HepG2 (cell line): Measurements from ENCODE around the gene MRPL54. TPM values are rescaled to one million over a fixed set of nuclear protein-coding genes. Genes with fewer than 3 reads are reported as not detected.

Source experiments
- ATAC-seq: fragments of 200-7000 bp; cut with Tn5 transposase; 3 replicates; pipeline ENCODE4 v1.9.1; 2020; ENCODE audit warnings: mild to moderate bottlenecking, moderate library complexity
- BruUV-seq: library from RNA; stranded (reverse); fragments of 400-500 nt; replicated peaks from 2 replicates; lab custom pipeline; 2021; lab: Mats Ljungman, UMichigan
- CTCF ChIA-PET: fragments of 300-600 bp; formaldehyde crosslinking; extraction: SDS; loops from one replicate; lab custom pipeline; 2021; ENCODE audit warnings: low total read pairs, inconsistent platforms, low intra/inter-chr PET ratio; lab: Yijun Ruan, JAX
- POLR2A ChIA-PET: fragments of 350-600 bp; sonication (Branson Sonifier 250); formaldehyde crosslinking; loops from one replicate; lab custom pipeline; 2020; ENCODE audit warnings: antibody characterized with exemption, inconsistent platforms; lab: Yijun Ruan, JAX
- DNase-seq: peaks from one replicate; pipeline ENCODE4 v3.0.0-alpha.2; 2015; ENCODE audit warnings: low spot score
- FAIRE-seq: peaks from 3 replicates; lab custom pipeline; 2011; peaks lifted over from hg19 to GRCh38; lab: Jason Lieb, UNC
- H2AFZ ChIP-seq: one replicate; pipeline ENCODE4 v1.6.1; 2011; ENCODE audit warnings: low read length, inconsistent platforms
- H3K27ac ChIP-seq: fragments of 300-600 bp; 3 replicates; pipeline ENCODE4 v1.8.0; 2011; ENCODE audit warnings: mixed run types, mild to moderate bottlenecking, mixed read lengths, low read length, inconsistent platforms; ENCODE audit not compliant: insufficient read depth; ENCODE audit errors: extremely low read length
- H3K27me3 ChIP-seq, 2 experiments: fragments of 200-600 bp in 1 of 2; 2 replicates in 1 of 2; 3 replicates in 1 of 2; pipeline versions ENCODE4 v1.6.0 to v1.8.0; 2011; ENCODE audit warnings: low read length in 2 of 2, mild to moderate bottlenecking in 2 of 2, moderate library complexity in 2 of 2, inconsistent platforms in 1 of 2; ENCODE audit not compliant: insufficient read depth in 2 of 2, control insufficient read depth in 1 of 2
- H3K36me3 ChIP-seq, 2 experiments: fragments of 200-600 bp in 1 of 2; replicated peaks in 1 of 2; 2 replicates in 1 of 2; 3 replicates in 1 of 2; pipeline versions ENCODE4 v1.5.1 to v1.8.0; 2011; ENCODE audit warnings: low read length in 2 of 2, inconsistent platforms in 1 of 2; ENCODE audit not compliant: insufficient read depth in 2 of 2, control insufficient read depth in 1 of 2
- H3K4me1 ChIP-seq: 2 replicates; pipeline ENCODE4 v1.5.1; 2012; ENCODE audit warnings: low read length, inconsistent platforms; ENCODE audit not compliant: insufficient read depth
- H3K4me2 ChIP-seq: 2 replicates; pipeline ENCODE4 v1.6.0; 2011; ENCODE audit warnings: low read depth, low read length, inconsistent platforms
- H3K4me3 ChIP-seq, 3 experiments: fragments of 200-600 bp in 1 of 3; sonication (generic), shearing (Covaris generic) in 1 of 3; replicated peaks in 1 of 3; 2 replicates each; pipeline ENCODE4 v1.5.1; 2011 to 2016; ENCODE audit warnings: low read length in 3 of 3, inconsistent platforms in 2 of 3, low read depth in 2 of 3, mild to moderate bottlenecking in 2 of 3, control low read depth in 1 of 3, mixed read lengths in 1 of 3; ENCODE audit not compliant: insufficient read depth in 1 of 3
- H3K79me2 ChIP-seq: one replicate; pipeline ENCODE4 v1.6.1; 2011; ENCODE audit warnings: low read length, inconsistent platforms; ENCODE audit not compliant: insufficient read depth
- H3K9ac ChIP-seq: 2 replicates; pipeline ENCODE4 v1.6.0; 2011; ENCODE audit warnings: mild to moderate bottlenecking, low read depth, low read length, inconsistent platforms; ENCODE audit not compliant: insufficient read depth
- H3K9me3 ChIP-seq: 2 replicates; pipeline ENCODE4 v1.5.1; 2012; ENCODE audit warnings: mild to moderate bottlenecking, low read length
- H4K20me1 ChIP-seq: 2 replicates; pipeline ENCODE4 v1.6.0; 2011; ENCODE audit warnings: inconsistent platforms, mild to moderate bottlenecking, low read length, moderate library complexity; ENCODE audit not compliant: insufficient read depth
- ADNP ChIP-seq: sonication (generic); formaldehyde crosslinking; IDR thresholded peaks from 2 replicates; pipeline ENCODE4 v1.4.0; 2020; ENCODE audit warnings: missing genetic modification reagents
- BORCS8-MEF2B ChIP-seq: sonication (generic); formaldehyde crosslinking; IDR thresholded peaks from 2 replicates; pipeline ENCODE4 v1.8.0; 2022; ENCODE audit warnings: mild to moderate bottlenecking, missing genetic modification reagents
- HOXA3 ChIP-seq: sonication (generic); formaldehyde crosslinking; IDR thresholded peaks from 2 replicates; pipeline ENCODE4 v1.5.0; 2020; ENCODE audit warnings: missing genetic modification reagents
- KDM1A ChIP-seq: IDR thresholded peaks from 2 replicates; pipeline ENCODE4 v1.6.1; 2016; ENCODE audit warnings: missing compliant biosample characterization
- MED1 ChIP-seq: sonication (generic); formaldehyde crosslinking; IDR thresholded peaks from 2 replicates; pipeline ENCODE4 v1.4.0; 2020; ENCODE audit warnings: missing genetic modification reagents
- MTF1 ChIP-seq: sonication (generic); formaldehyde crosslinking; IDR thresholded peaks from 2 replicates; pipeline ENCODE4 v1.5.0; 2020; ENCODE audit warnings: missing genetic modification reagents
- NFYB ChIP-seq: sonication (generic); formaldehyde crosslinking; IDR thresholded peaks from 2 replicates; pipeline ENCODE4 v1.4.0; 2020; ENCODE audit warnings: missing genetic modification reagents
- SNAI1 ChIP-seq: sonication (generic); formaldehyde crosslinking; IDR thresholded peaks from 2 replicates; pipeline ENCODE4 v1.5.0; 2020; ENCODE audit warnings: mild to moderate bottlenecking, missing genetic modification reagents, borderline replicate concordance
- SUZ12 ChIP-seq: fragments of 150-350 bp; IDR thresholded peaks from 2 replicates; pipeline ENCODE4 v1.6.1; 2014; ENCODE audit warnings: low read depth, low read length
- TBX3 ChIP-seq: fragments of 450-650 bp; IDR thresholded peaks from 2 replicates; pipeline ENCODE4 v1.6.1; 2017; ENCODE audit warnings: antibody characterized with exemption, mild to moderate bottlenecking, inconsistent platforms, borderline replicate concordance
- THAP11 ChIP-seq: IDR thresholded peaks from 2 replicates; pipeline ENCODE4 v1.6.1; 2016; ENCODE audit warnings: missing biosample characterization, missing genetic modification reagents
- U2AF1 ChIP-seq: fragments of 200-400 bp; formaldehyde crosslinking; optimal IDR thresholded peaks from 2 replicates; pipeline ENCODE3; 2017; ENCODE audit warnings: mild to moderate bottlenecking, low read depth, low read length
- ZFP36 ChIP-seq: fragments of 150-350 bp; IDR thresholded peaks from 2 replicates; pipeline ENCODE4 v1.6.1; 2018; ENCODE audit warnings: borderline replicate concordance, low read length, low read depth; ENCODE audit not compliant: partially characterized antibody
- ZFX ChIP-seq: sonication (generic); formaldehyde crosslinking; IDR thresholded peaks from 2 replicates; pipeline ENCODE4 v1.4.0; 2020; ENCODE audit warnings: mild to moderate bottlenecking, low read depth, missing genetic modification reagents, moderate library complexity
- ZNF75D ChIP-seq: sonication (generic); formaldehyde crosslinking; IDR thresholded peaks from 2 replicates; pipeline ENCODE4 v1.8.1; 2023; ENCODE audit warnings: missing genetic modification reagents, mild to moderate bottlenecking, borderline replicate concordance
- ZSCAN9 ChIP-seq: IDR thresholded peaks from 2 replicates; pipeline ENCODE4 v1.6.1; 2016; ENCODE audit warnings: borderline replicate concordance
- WGBS: methylation state at CpG from one replicate; pipeline ENCODE4 v1.1.6; 2017; ENCODE audit warnings: low lambda C conversion rate; 5-methylcytosine and 5-hydroxymethylcytosine counted together
- in situ Hi-C: cut with HindIII; loops from 2 replicates; pipeline ENCODE4 v1.10.0; 2017; ENCODE audit warnings: low pct_unique_long_range_greater_than_20kb; ENCODE audit not compliant: extremely low pct_ligation_motif_present
- intact Hi-C: fragments of 100-400 bp; cut with micrococcal nuclease; formaldehyde crosslinking; loops from one replicate; pipeline ENCODE4 v1.10.0; 2022; ENCODE audit not compliant: unreplicated experiment
- polyA plus RNA-seq, 8 experiments: library from polyadenylated mRNA; depleted of rRNA in 3 of 8; stranded (reverse) in 7 of 8; unstranded in 1 of 8; fragments of >200 nt; fragmentation: Illumina TruSeq in 4 of 8; extraction: Trizol in 4 of 8; gene quantifications; 2 replicates each; pipeline versions ENCODE4 v1.2.1 to v1.2.3, GENCODE V29; 2011 to 2016; ENCODE audit warnings: low read depth in 4 of 8, missing spikeins in 1 of 8, mixed read lengths in 1 of 8; ENCODE audit not compliant: insufficient read depth in 1 of 8
- total RNA-seq, 5 experiments: library from RNA; depleted of rRNA; stranded (reverse); fragments of >200 nt; fragmentation: Illumina TruSeq; extraction: Trizol; gene quantifications; 2 replicates each; pipeline ENCODE4 v1.2.3, GENCODE V29; 2016; ENCODE audit warnings: low read depth in 1 of 5
- TF ChIP-seq, protein P1 (sequence below): sonication (generic); formaldehyde crosslinking; IDR thresholded peaks from 2 replicates; pipeline ENCODE4 v1.4.0; 2020; ENCODE audit warnings: missing genetic modification reagents
- TF ChIP-seq, protein P2 (sequence below): sonication (generic); formaldehyde crosslinking; IDR thresholded peaks from 2 replicates; pipeline ENCODE4 v1.4.0; 2020; ENCODE audit warnings: missing genetic modification reagents, borderline replicate concordance

Gene MRPL54
- total and polyA plus RNA-seq, 2 of the 13 experiments (the other 11 are each of a cell fraction or from before 2014, with no cell fraction given), result 36.8 to 66.9 TPM

- Histone ChIP-seq H3K27ac (no peak overlapping the region), H2AFZ (no peak overlapping the region)
- TF ChIP-seq BORCS8-MEF2B, result 0 out of 2 replicates have a peak, but pooled peaks have one; percentile 55
- TF ChIP-seq ZFP36, result peak; percentile 14
- TF ChIP-seq ZFX (CRISPR knock-in tag), result peak; percentile 33; the same call in 1 of the 2 replicates
- TF ChIP-seq THAP11 (CRISPR knock-in tag), result peak; percentile 78
- TF ChIP-seq, protein P1, sequence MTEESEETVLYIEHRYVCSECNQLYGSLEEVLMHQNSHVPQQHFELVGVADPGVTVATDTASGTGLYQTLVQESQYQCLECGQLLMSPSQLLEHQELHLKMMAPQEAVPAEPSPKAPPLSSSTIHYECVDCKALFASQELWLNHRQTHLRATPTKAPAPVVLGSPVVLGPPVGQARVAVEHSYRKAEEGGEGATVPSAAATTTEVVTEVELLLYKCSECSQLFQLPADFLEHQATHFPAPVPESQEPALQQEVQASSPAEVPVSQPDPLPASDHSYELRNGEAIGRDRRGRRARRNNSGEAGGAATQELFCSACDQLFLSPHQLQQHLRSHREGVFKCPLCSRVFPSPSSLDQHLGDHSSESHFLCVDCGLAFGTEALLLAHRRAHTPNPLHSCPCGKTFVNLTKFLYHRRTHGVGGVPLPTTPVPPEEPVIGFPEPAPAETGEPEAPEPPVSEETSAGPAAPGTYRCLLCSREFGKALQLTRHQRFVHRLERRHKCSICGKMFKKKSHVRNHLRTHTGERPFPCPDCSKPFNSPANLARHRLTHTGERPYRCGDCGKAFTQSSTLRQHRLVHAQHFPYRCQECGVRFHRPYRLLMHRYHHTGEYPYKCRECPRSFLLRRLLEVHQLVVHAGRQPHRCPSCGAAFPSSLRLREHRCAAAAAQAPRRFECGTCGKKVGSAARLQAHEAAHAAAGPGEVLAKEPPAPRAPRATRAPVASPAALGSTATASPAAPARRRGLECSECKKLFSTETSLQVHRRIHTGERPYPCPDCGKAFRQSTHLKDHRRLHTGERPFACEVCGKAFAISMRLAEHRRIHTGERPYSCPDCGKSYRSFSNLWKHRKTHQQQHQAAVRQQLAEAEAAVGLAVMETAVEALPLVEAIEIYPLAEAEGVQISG, result peak; percentile 66
- no peak for TF ChIP-seq ZNF75D (CRISPR knock-in tag)
- 0 out of 2 replicates have a peak, but pooled peaks have one; percentile 36 for TF ChIP-seq ZSCAN9 (CRISPR knock-in tag)
- TF ChIP-seq ADNP (CRISPR knock-in tag), result peak; percentile 98
- TF ChIP-seq SUZ12, result no peak
- TF ChIP-seq, protein P2, sequence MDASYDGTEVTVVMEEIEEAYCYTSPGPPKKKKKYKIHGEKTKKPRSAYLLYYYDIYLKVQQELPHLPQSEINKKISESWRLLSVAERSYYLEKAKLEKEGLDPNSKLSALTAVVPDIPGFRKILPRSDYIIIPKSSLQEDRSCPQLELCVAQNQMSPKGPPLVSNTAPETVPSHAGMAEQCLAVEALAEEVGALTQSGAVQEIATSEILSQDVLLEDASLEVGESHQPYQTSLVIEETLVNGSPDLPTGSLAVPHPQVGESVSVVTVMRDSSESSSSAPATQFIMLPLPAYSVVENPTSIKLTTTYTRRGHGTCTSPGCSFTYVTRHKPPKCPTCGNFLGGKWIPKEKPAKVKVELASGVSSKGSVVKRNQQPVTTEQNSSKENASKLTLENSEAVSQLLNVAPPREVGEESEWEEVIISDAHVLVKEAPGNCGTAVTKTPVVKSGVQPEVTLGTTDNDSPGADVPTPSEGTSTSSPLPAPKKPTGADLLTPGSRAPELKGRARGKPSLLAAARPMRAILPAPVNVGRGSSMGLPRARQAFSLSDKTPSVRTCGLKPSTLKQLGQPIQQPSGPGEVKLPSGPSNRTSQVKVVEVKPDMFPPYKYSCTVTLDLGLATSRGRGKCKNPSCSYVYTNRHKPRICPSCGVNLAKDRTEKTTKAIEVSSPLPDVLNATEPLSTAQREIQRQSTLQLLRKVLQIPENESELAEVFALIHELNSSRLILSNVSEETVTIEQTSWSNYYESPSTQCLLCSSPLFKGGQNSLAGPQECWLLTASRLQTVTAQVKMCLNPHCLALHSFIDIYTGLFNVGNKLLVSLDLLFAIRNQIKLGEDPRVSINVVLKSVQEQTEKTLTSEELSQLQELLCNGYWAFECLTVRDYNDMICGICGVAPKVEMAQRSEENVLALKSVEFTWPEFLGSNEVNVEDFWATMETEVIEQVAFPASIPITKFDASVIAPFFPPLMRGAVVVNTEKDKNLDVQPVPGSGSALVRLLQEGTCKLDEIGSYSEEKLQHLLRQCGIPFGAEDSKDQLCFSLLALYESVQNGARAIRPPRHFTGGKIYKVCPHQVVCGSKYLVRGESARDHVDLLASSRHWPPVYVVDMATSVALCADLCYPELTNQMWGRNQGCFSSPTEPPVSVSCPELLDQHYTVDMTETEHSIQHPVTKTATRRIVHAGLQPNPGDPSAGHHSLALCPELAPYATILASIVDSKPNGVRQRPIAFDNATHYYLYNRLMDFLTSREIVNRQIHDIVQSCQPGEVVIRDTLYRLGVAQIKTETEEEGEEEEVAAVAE (CRISPR knock-in tag), result 0 out of 2 replicates have a peak, but pooled peaks have one; percentile 23
- TF ChIP-seq KDM1A (CRISPR knock-in tag), result peak; percentile 99
- peak; percentile 37; the same call in 1 of the 2 replicates for TF ChIP-seq MED1 (CRISPR knock-in tag)
- 0 out of 2 replicates have a peak, but pooled peaks have one; percentile 16 for TF ChIP-seq NFYB (CRISPR knock-in tag)
- peak; percentile 22; the same call in 1 of the 2 replicates for TF ChIP-seq TBX3
- TF ChIP-seq SNAI1 (CRISPR knock-in tag), result no peak
- peak; percentile 74; the same call in 1 of the 2 replicates for TF ChIP-seq HOXA3 (CRISPR knock-in tag)
- no peak for TF ChIP-seq MTF1 (CRISPR knock-in tag)
- peak; percentile 75 for TF ChIP-seq U2AF1
Observed at GRCh38 chr19:3721131-3721886, 41.2 kb upstream of the MRPL54 start.

More at GRCh38 chr19:3721131-3721886, 41.2 kb upstream of the MRPL54 start:
- Histone ChIP-seq H3K4me3 (no peak overlapping the region), H3K4me2 (no peak overlapping the region; the same call in 1 of the 2 replicates), H3K4me1 (peaks cover 30% of the 10 kb centered on the region), H4K20me1 (no peaks in the 10 kb centered on the region), H3K9ac (no peak overlapping the region), H3K36me3 (no peaks in the 10 kb centered on the region), H3K9me3 (no peaks in the 10 kb centered on the region), H3K79me2 (no peaks in the 10 kb centered on the region), H3K27me3 (no peaks in the 10 kb centered on the region; a peak in 1 of 5 replicates)
- peak; percentile 59 for DNase-seq
- ChIA-PET POLR2A (no interaction called here), CTCF (no interaction called here)
- 79% methylated on average over 12 of the region's 46 CpGs for WGBS
- BruUV-seq, result no TSS peak
- no peak for FAIRE-seq
- intact Hi-C loops, result no loop called here
- in situ Hi-C loops, result no loop called here
- ATAC-seq, result peak; percentile 65
